Left lobe of liver (tissue), 2 donors: ENCODE measurements around the gene RBM47. TPM values are rescaled to one million over a fixed set of nuclear protein-coding genes. Genes with fewer than 3 reads are reported as not detected.

Experiments used
- ATAC-seq: fragments of 200-7000 bp; cut with Tn5 transposase; one replicate; pipeline ENCODE4 v1.9.1; 2020; ENCODE audit warnings: mild to moderate bottlenecking, moderate library complexity
- DNase-seq: peaks from one replicate; pipeline ENCODE4 v3.0.0-alpha.2; 2020; ENCODE audit warnings: low spot score
- total RNA-seq: library from RNA; stranded (reverse); gene quantifications from one replicate; pipeline ENCODE4 v1.2.1, GENCODE V29; 2021
- donor health status: DM: no; HTN: no; CAD: no; lungs with moderate emphysema.
- donor health status: DM: no; HTN: yes; CAD: no.

Gene RBM47
- total RNA-seq, 1 donor from 2014 or later, result 56.5 TPM

- DNase-seq (no peak), ATAC-seq (peak; percentile 45)
Observed at GRCh38 chr4:40594261-40595178, 35.1 kb downstream of the RBM47 start.

- peak; percentile 78 for ATAC-seq
- peak; percentile 64 for DNase-seq
Observed at GRCh38 chr4:40592034-40592433, 37.6 kb downstream of the RBM47 start.

- ATAC-seq, result peak; percentile 72
- peak; percentile 76 for DNase-seq
Observed at GRCh38 chr4:40587826-40588225, 41.8 kb downstream of the RBM47 start.

GRCh38 chr4:40587351-40587750 lies 42.3 kb downstream of the RBM47 start:
- no peak for DNase-seq
- ATAC-seq, result no peak

- no peak for ATAC-seq
- no peak for DNase-seq
Observed at GRCh38 chr4:40586729-40587128, 42.9 kb downstream of the RBM47 start.

GRCh38 chr4:40586034-40586433 lies 43.6 kb downstream of the RBM47 start:
- ATAC-seq (no peak), DNase-seq (no peak)

GRCh38 chr4:40585201-40585799 lies 44.4 kb downstream of the RBM47 start:
- ATAC-seq (no peak), DNase-seq (no peak)

GRCh38 chr4:40584517-40585141 lies 45.0 kb downstream of the RBM47 start:
- no peak for ATAC-seq
- DNase-seq, result no peak

GRCh38 chr4:40583850-40584439 lies 45.7 kb downstream of the RBM47 start:
- ATAC-seq, result no peak
- DNase-seq, result no peak

- DNase-seq (no peak), ATAC-seq (no peak)
Observed at GRCh38 chr4:40582413-40582812, 47.3 kb downstream of the RBM47 start.

GRCh38 chr4:40581254-40582140 lies 48.2 kb downstream of the RBM47 start:
- ATAC-seq (no peak), DNase-seq (no peak)

GRCh38 chr4:40579983-40580382 lies 49.7 kb downstream of the RBM47 start:
- DNase-seq, result no peak

GRCh38 chr4:40577588-40578253 lies 51.9 kb downstream of the RBM47 start:
- DNase-seq (no peak), ATAC-seq (no peak)

More at GRCh38 chr4:40579983-40580382, 49.7 kb downstream of the RBM47 start:
- no peak for ATAC-seq

GRCh38 chr4:40576651-40577480 lies 52.8 kb downstream of the RBM47 start:
- peak; percentile 90 for ATAC-seq
- peak; percentile 88 for DNase-seq

GRCh38 chr4:40575846-40576245 lies 53.8 kb downstream of the RBM47 start:
- DNase-seq, result no peak
- ATAC-seq, result no peak

- ATAC-seq (no peak), DNase-seq (no peak)
Observed at GRCh38 chr4:40573593-40574311, 55.9 kb downstream of the RBM47 start.

- no peak for ATAC-seq
Observed at GRCh38 chr4:40572692-40573310, 56.9 kb downstream of the RBM47 start.

GRCh38 chr4:40571208-40571607 lies 58.5 kb downstream of the RBM47 start:
- ATAC-seq (no peak), DNase-seq (no peak)

More at GRCh38 chr4:40572692-40573310, 56.9 kb downstream of the RBM47 start:
- no peak for DNase-seq
